K562 (cell line): ENCODE data around the gene SF3B4. TPM values are rescaled to one million over a fixed set of nuclear protein-coding genes. Genes with fewer than 3 reads are reported as not detected.
A peak's percentile ranks its signal among the peaks of the same experiment; 100 is the strongest.

ENCODE experiments used
- ATAC-seq: fragments of 200-7000 bp; cut with Tn5 transposase; 3 replicates; pipeline ENCODE4 v1.9.1; 2020; ENCODE audit warnings: moderate library complexity
- BruUV-seq: library from RNA; stranded (reverse); fragments of 400-500 nt; replicated peaks from 2 replicates; lab custom pipeline; 2021; lab: Mats Ljungman, UMichigan
- CTCF ChIA-PET: fragments of 300-600 bp; formaldehyde crosslinking; extraction: SDS; loops from one replicate; lab custom pipeline; 2021; ENCODE audit warnings: low intra/inter-chr PET ratio; lab: Yijun Ruan, JAX
- POLR2A ChIA-PET: fragments of 300-600, 350-650 bp; sonication (Branson Sonifier 250); formaldehyde crosslinking; extraction: SDS; loops from one replicate; lab custom pipeline; 2021; ENCODE audit warnings: antibody characterized with exemption, inconsistent platforms; lab: Yijun Ruan, JAX
- DNase-seq, 4 experiments: peaks; one replicate each; pipeline versions ENCODE4 v3.0.0 to v3.0.0-alpha.2; 2011 to 2018; ENCODE audit warnings: low spot score in 3 of 4, mixed read lengths in 3 of 4; ENCODE audit errors: extremely low read depth in 1 of 4
- FAIRE-seq: peaks from 2 replicates; lab custom pipeline; 2011; peaks lifted over from hg19 to GRCh38; lab: Jason Lieb, UNC
- H2AFZ ChIP-seq: 2 replicates; pipeline ENCODE4 v1.6.0; 2011; ENCODE audit warnings: low read depth, low read length, control low read depth, inconsistent platforms
- H3K27ac ChIP-seq: fragments of 200-600 bp; 3 replicates; pipeline ENCODE4 v1.8.0; 2011; ENCODE audit warnings: low read depth, mild to moderate bottlenecking, control low read depth, inconsistent platforms, low read length, moderate library complexity, mixed read lengths; ENCODE audit errors: extremely low read depth
- H3K27me3 ChIP-seq, 2 experiments: fragments of 300-600 bp in 1 of 2; 2 replicates in 1 of 2; 3 replicates in 1 of 2; pipeline versions ENCODE4 v1.6.0 to v1.8.0; 2011; ENCODE audit warnings: inconsistent platforms in 2 of 2, low read length in 2 of 2, mild to moderate bottlenecking in 1 of 2, mixed read lengths in 1 of 2, moderate library complexity in 1 of 2; ENCODE audit not compliant: control insufficient read depth in 2 of 2, insufficient read depth in 2 of 2
- H3K36me3 ChIP-seq: fragments of 300-600 bp; 3 replicates; pipeline ENCODE4 v1.8.0; 2011; ENCODE audit warnings: mild to moderate bottlenecking, low read length, inconsistent platforms; ENCODE audit not compliant: control insufficient read depth, insufficient read depth
- H3K4me1 ChIP-seq, 2 experiments: fragments of 200-600 bp in 1 of 2; replicated peaks in 1 of 2; 2 replicates in 1 of 2; 3 replicates in 1 of 2; pipeline versions ENCODE4 v1.5.1 to v1.8.0; 2011; ENCODE audit warnings: inconsistent platforms in 2 of 2, low read length in 2 of 2, mild to moderate bottlenecking in 1 of 2, mixed read lengths in 1 of 2, moderate library complexity in 1 of 2; ENCODE audit not compliant: control insufficient read depth in 2 of 2, insufficient read depth in 2 of 2
- H3K4me2 ChIP-seq: 2 replicates; pipeline ENCODE4 v1.6.1; 2011; ENCODE audit warnings: low read length, control low read depth, inconsistent platforms, mixed read lengths; ENCODE audit not compliant: insufficient read depth
- H3K4me3 ChIP-seq: fragments of 200-600 bp; sonication (generic), shearing (Covaris generic); 2 replicates; pipeline ENCODE4 v1.5.1; 2016; ENCODE audit warnings: control low read depth, inconsistent platforms
- H3K79me2 ChIP-seq: fragments of 200-600 bp; 3 replicates; pipeline ENCODE4 v1.8.0; 2011; ENCODE audit warnings: low read length, inconsistent platforms; ENCODE audit not compliant: control insufficient read depth, insufficient read depth
- H3K9ac ChIP-seq, 2 experiments: 2 replicates each; pipeline versions ENCODE4 v1.6.0 to v1.6.1; 2011; ENCODE audit warnings: low read depth in 2 of 2, low read length in 2 of 2, control low read depth in 1 of 2, inconsistent platforms in 1 of 2, mild to moderate bottlenecking in 1 of 2, mixed read lengths in 1 of 2; ENCODE audit not compliant: insufficient read depth in 1 of 2
- H3K9me1 ChIP-seq: one replicate; pipeline ENCODE4 v1.6.0; 2011; ENCODE audit warnings: inconsistent platforms, mild to moderate bottlenecking, low read length, moderate library complexity; ENCODE audit not compliant: control insufficient read depth, insufficient read depth
- H3K9me3 ChIP-seq: replicated peaks from 2 replicates; pipeline ENCODE4 v1.5.1; 2011; ENCODE audit warnings: low read depth, low read length, inconsistent platforms; ENCODE audit not compliant: control insufficient read depth, insufficient read depth
- H4K20me1 ChIP-seq: replicated peaks from 2 replicates; pipeline ENCODE4 v1.6.1; 2011; ENCODE audit warnings: low read length, inconsistent platforms, mixed read lengths; ENCODE audit not compliant: control insufficient read depth, insufficient read depth
- REST ChIP-seq, 2 experiments: fragments of 450-650 bp; formaldehyde crosslinking in 1 of 2; IDR thresholded peaks; 2 replicates each; pipeline versions ENCODE4 v1.4.0 to v1.6.1; 2014 to 2020; ENCODE audit warnings: mild to moderate bottlenecking in 2 of 2, borderline replicate concordance in 1 of 2, low read depth in 1 of 2
- SPI1 ChIP-seq: IDR thresholded peaks from 2 replicates; pipeline ENCODE4 v1.6.1; 2011; ENCODE audit warnings: low read depth, low read length, control low read depth, borderline replicate concordance
- WGBS: fragments of 100-300 bp; shearing (Covaris generic); methylation state at CpG from one replicate; pipeline ENCODE4 v1.1.6; 2016; ENCODE audit warnings: low coverage, mixed read lengths; ENCODE audit not compliant: insufficient coverage; ENCODE audit errors: missing lambda C conversion rate; 5-methylcytosine and 5-hydroxymethylcytosine counted together
- in situ Hi-C: fragments of 300-500 bp; cut with MboI; formaldehyde crosslinking; loops from 4 replicates; pipeline ENCODE4 v1.15.0; 2018; ENCODE audit warnings: inconsistent platforms, mixed read lengths
- intact Hi-C: fragments of 100-400 bp; cut with micrococcal nuclease; formaldehyde crosslinking; loops from 2 replicates; pipeline ENCODE4 v1.14.2; 2022
- polyA plus RNA-seq, 8 experiments: library from polyadenylated mRNA; depleted of rRNA in 4 of 8; stranded (reverse) in 5 of 8; unstranded in 3 of 8; fragments of >200 nt; fragmentation: Nextera tagmentation in 2 of 8; fragmentation: Illumina TruSeq in 1 of 8; extraction: Ambion mirVana in 2 of 8; extraction: Trizol in 1 of 8; gene quantifications; 2 replicates each; pipeline versions ENCODE4 v1.2.1 to v1.2.3, GENCODE V29; 2011 to 2014; ENCODE audit warnings: inconsistent platforms in 1 of 8, missing spikeins in 1 of 8
- total RNA-seq, 7 experiments: library from RNA; depleted of rRNA in 6 of 7; stranded (reverse); fragments of >200 nt in 6 of 7; fragmentation: Illumina TruSeq in 2 of 7; extraction: Trizol in 2 of 7; gene quantifications; 2 replicates each; pipeline versions ENCODE4 v1.2.1 to v1.2.3, GENCODE V29; 2011 to 2021; ENCODE audit warnings: low replicate concordance in 1 of 7

Gene SF3B4
- total and polyA plus RNA-seq, 9 of the 15 experiments (the other 6 are each of a cell fraction or from before 2014, with no cell fraction given): 3.0 to 88.0 (median 26.1) TPM

DNA sequence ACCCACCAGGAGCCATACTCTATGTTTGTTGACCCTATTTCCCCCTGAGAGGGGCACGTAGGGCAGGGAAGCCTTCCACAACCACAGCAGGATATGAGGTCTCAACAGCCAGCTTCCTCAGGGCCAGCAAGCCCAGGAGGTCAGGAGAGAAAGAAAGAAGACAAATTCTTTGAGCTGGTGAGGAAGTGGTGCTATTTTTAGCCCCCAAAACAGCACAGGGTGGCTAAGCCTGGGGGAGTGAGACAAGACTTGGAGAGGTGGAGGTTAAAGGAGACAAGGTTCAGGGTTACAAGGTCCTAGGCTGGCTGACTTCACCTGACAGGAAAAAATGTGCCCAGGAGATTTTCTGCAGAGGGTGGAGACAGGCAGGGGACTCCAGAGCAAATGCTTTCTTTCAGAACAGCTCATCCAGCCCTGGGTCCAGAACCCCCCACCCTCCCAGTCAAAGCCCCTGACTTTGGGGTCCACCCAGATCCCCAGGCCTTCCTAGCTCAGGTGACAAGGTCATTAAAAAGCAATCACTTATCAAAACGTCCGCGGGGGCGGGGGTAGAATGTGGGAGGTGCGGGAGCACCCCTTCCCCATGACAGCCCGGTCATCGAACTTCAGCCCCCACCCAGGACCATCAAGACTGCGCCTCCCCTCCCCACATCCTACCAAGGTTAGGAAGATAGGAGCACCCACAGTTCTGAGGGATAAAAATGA is 11.3 kb downstream of the SF3B4 start:
- 38% methylated on average over 9 of the region's 9 CpGs for WGBS
- ChIA-PET CTCF (no interaction called here), POLR2A (interaction anchor here (0.6 to 3.3 kb wide), 5 partner anchors 9 to 29 kb away, joined by 3 to 31 read pairs (median 5); a partner anchor contains a TSS)
- H3K27me3 ChIP-seq: no peaks in the 10 kb centered on the region
- H3K4me1 ChIP-seq: peaks cover 15 to 26% of the 10 kb centered on the region in 2 experiments
- peak overlapping the region; percentile 94 for H2AFZ ChIP-seq
- H3K9me1 ChIP-seq: no peaks in the 10 kb centered on the region
- H3K4me2 ChIP-seq: peak overlapping the region; percentile 50
- ATAC-seq (peak; percentile 36), FAIRE-seq (no peak), DNase-seq (peak in 1 of 4 experiments; percentile 58)
- H3K79me2 ChIP-seq: no peaks in the 10 kb centered on the region
- no peaks in the 10 kb centered on the region for H4K20me1 ChIP-seq
- in situ Hi-C loops (no loop called here), intact Hi-C loops (no loop called here)
- no peaks in the 10 kb centered on the region for H3K9me3 ChIP-seq
- peak overlapping the region; percentile 73 for H3K27ac ChIP-seq
- BruUV-seq: no TSS peak
- peak overlapping the region; percentile 41 to 50; a peak in 3 of 4 replicates for H3K9ac ChIP-seq
- no peaks in the 10 kb centered on the region for H3K36me3 ChIP-seq
- no peak overlapping the region for H3K4me3 ChIP-seq
- peak; percentile 64; the same call in 1 of the 2 replicates for TF ChIP-seq SPI1
- TF ChIP-seq REST (IDR thresholded peaks at IDR 0.05; ENCODE audit: borderline replicate concordance): no peak
- TF ChIP-seq REST (CRISPR knock-in tag; IDR thresholded peaks at IDR 0.05; ENCODE audit: low read depth): no peak
